Measurements from ENCODE around the gene SMPDL3A.

SMPDL3A gene

GRCh38 chr6:122839906-122840305, 50.8 kb downstream of the SMPDL3A start:
- DNase-seq = no peak
- TF ChIP-seq CTCF (IDR thresholded peaks at IDR 0.05; ENCODE audit: low read depth, low read length) = no peak
- no peaks in the 10 kb centered on the region for H3K36me3 ChIP-seq
- H3K4me1 ChIP-seq = no peaks in the 10 kb centered on the region
- H3K27me3 ChIP-seq = no peaks in the 10 kb centered on the region
- no peaks in the 10 kb centered on the region for H3K9me3 ChIP-seq
- H3K4me3 ChIP-seq (ENCODE audit: low read depth, low read length) = no peak overlapping the region

GRCh38 chr6:122845464-122845863, 56.4 kb downstream of the SMPDL3A start:
- no peak for DNase-seq
- Histone ChIP-seq H3K4me3 (ENCODE audit: low read depth, low read length) (no peak overlapping the region), H3K9me3 (no peaks in the 10 kb centered on the region), H3K27me3 (no peaks in the 10 kb centered on the region), H3K4me1 (no peaks in the 10 kb centered on the region), H3K36me3 (no peaks in the 10 kb centered on the region)
- TF ChIP-seq CTCF (IDR thresholded peaks at IDR 0.05; ENCODE audit: low read depth, low read length) = no peak

GRCh38 chr6:122845916-122846612, 57.0 kb downstream of the SMPDL3A start:
- TF ChIP-seq CTCF (IDR thresholded peaks at IDR 0.05; ENCODE audit: low read depth, low read length) = no peak
- no peaks in the 10 kb centered on the region for H3K9me3 ChIP-seq
- DNase-seq = no peak
- H3K27me3 ChIP-seq = no peaks in the 10 kb centered on the region
- no peaks in the 10 kb centered on the region for H3K4me1 ChIP-seq
- H3K36me3 ChIP-seq = no peaks in the 10 kb centered on the region
- no peak overlapping the region for H3K4me3 ChIP-seq (ENCODE audit: low read depth, low read length)

GRCh38 chr6:122853259-122853995, 64.4 kb downstream of the SMPDL3A start:
- Histone ChIP-seq H3K4me3 (ENCODE audit: low read depth, low read length) (no peak overlapping the region), H3K9me3 (no peaks in the 10 kb centered on the region), H3K4me1 (no peaks in the 10 kb centered on the region), H3K36me3 (no peaks in the 10 kb centered on the region), H3K27me3 (no peaks in the 10 kb centered on the region)
- no peak for TF ChIP-seq CTCF (IDR thresholded peaks at IDR 0.05; ENCODE audit: low read depth, low read length)
- DNase-seq = no peak
